NT2/D1 (cell line): Measurements from ENCODE around the gene PPM1L.

Experiments
- SUZ12 ChIP-seq: IDR thresholded peaks from 2 replicates; pipeline ENCODE4 v1.6.1; 2011; ENCODE audit not compliant: insufficient read length, insufficient read depth; ENCODE audit errors: extremely low read depth
- YY1 ChIP-seq: IDR thresholded peaks from 2 replicates; pipeline ENCODE4 v1.6.1; 2011; ENCODE audit not compliant: insufficient read length, insufficient read depth
- ZNF274 ChIP-seq: IDR thresholded peaks from 2 replicates; pipeline ENCODE4 v1.6.1; 2011; ENCODE audit warnings: mild to moderate bottlenecking, low read depth, low read length

DNA sequence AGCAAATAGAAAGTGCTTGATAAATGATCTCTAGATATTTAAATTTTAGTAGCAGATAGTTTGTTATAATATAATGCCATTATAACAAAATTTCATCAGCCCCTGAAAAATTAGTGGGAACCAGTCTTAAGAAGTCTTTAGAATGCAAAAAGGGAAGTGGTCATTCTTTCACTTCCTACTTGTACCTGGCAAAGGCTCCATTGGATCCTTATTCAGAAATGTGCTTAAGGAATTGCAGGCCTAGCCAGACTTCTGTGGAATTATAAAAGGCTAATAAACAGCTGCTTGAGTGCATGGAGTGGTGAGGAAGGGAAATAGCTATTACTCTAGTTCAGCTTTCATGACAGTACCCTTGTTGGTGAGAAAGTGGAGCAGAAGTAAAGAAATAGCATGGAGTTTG lies 24.2 kb downstream of the PPM1L start:
- TF ChIP-seq YY1 (no peak), ZNF274 (no peak), SUZ12 (no peak)
